K562 (cell line): ENCODE measurements around the gene MYO1B.

Experiments used
- FUS ChIP-seq: fragments of 200-400 bp; formaldehyde crosslinking; optimal IDR thresholded peaks from 2 replicates; pipeline ENCODE3; 2017; ENCODE audit warnings: low read depth, low read length
- POLR2A ChIP-seq: fragments of 450-650 bp; conservative IDR thresholded peaks from 2 replicates; pipeline ENCODE4 v1.6.1; 2016

GRCh38 chr2:191453761-191454160 lies 208.6 kb downstream of the MYO1B start:
- TF ChIP-seq FUS (no peak), POLR2A (no peak)
